Muscle of leg (tissue), 11 donors: Measurements from ENCODE around the gene ZNF683. TPM values are rescaled to one million over a fixed set of nuclear protein-coding genes. Genes with fewer than 3 reads are reported as not detected.
A peak's percentile ranks its signal among the peaks of the same experiment; 100 is the strongest.

Experiments used
- DNase-seq: peaks from one replicate; pipeline ENCODE4 v3.0.0; 2013
- H3K27ac ChIP-seq: one replicate; pipeline ENCODE4 v1.5.1; 2013; ENCODE audit warnings: mild to moderate bottlenecking, low read length, control low read depth
- H3K27me3 ChIP-seq: one replicate; pipeline ENCODE4 v1.6.1; 2013; ENCODE audit warnings: low read length; ENCODE audit not compliant: control insufficient read depth, insufficient read depth
- H3K36me3 ChIP-seq: one replicate; pipeline ENCODE4 v1.6.1; 2013; ENCODE audit warnings: low read length; ENCODE audit not compliant: control insufficient read depth, insufficient read depth
- H3K4me1 ChIP-seq: one replicate; pipeline ENCODE4 v1.6.1; 2013; ENCODE audit warnings: low read length; ENCODE audit not compliant: control insufficient read depth, insufficient read depth
- H3K4me3 ChIP-seq: one replicate; pipeline ENCODE4 v1.5.1; 2013; ENCODE audit warnings: low read length, control low read depth
- H3K9me3 ChIP-seq: replicated peaks from 2 replicates; pipeline ENCODE4 v1.6.1; 2013; ENCODE audit warnings: low read depth, low read length; ENCODE audit not compliant: control insufficient read depth
- WGBS: methylation state at CpG from one replicate; pipeline ENCODE4 v1.1.5; 2013; ENCODE audit warnings: missing lambda C conversion rate; ENCODE audit not compliant: insufficient coverage; 5-methylcytosine and 5-hydroxymethylcytosine counted together
- polyA plus RNA-seq, 8 donors: library from polyadenylated mRNA; unstranded; fragments of 120-200 nt; gene quantifications; one replicate each; pipeline versions ENCODE4 v1.2.1 to v1.2.3, GENCODE V29; 2013; ENCODE audit warnings: inconsistent platforms in 1 of 8, low replicate concordance in 1 of 8; ENCODE audit not compliant: insufficient read length in 8 of 8, insufficient read depth in 1 of 8
- total RNA-seq: library from RNA; stranded (reverse); fragments of 120-200 nt; gene quantifications from one replicate; pipeline ENCODE4 v1.2.4, GENCODE V29; 2013

Gene ZNF683
- total and polyA plus RNA-seq, 9 donors: not detected

DNA sequence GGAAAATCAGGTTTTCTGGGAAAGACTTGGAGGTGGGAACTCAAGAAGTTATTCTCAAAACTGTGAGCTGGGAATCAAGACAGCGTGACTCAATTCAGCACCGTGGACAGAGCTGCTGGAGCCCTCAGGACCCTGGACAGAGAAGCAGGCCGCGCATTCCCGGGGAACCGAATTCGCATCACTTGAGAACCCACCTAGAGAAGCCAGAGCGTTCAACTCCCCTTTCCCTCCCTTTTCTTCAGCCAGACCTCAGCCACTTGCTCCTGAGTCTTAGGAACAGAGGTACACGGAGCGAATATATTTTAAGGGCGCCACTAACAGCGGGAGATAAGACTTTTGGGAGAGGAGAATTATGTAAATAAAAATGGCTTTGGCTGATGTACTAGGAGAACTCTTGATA is 36.1 kb upstream of the ZNF683 start:
- H3K9me3 ChIP-seq: no peaks in the 10 kb centered on the region
- peak; percentile 87 for DNase-seq
- no peaks in the 10 kb centered on the region for H3K36me3 ChIP-seq
- no peaks in the 10 kb centered on the region for H3K4me1 ChIP-seq
- H3K27me3 ChIP-seq: peaks cover 52% of the 10 kb centered on the region
- no peak overlapping the region for H3K27ac ChIP-seq
- H3K4me3 ChIP-seq: no peak overlapping the region
- 0% methylated on average over 6 of the region's 12 CpGs for WGBS

DNA sequence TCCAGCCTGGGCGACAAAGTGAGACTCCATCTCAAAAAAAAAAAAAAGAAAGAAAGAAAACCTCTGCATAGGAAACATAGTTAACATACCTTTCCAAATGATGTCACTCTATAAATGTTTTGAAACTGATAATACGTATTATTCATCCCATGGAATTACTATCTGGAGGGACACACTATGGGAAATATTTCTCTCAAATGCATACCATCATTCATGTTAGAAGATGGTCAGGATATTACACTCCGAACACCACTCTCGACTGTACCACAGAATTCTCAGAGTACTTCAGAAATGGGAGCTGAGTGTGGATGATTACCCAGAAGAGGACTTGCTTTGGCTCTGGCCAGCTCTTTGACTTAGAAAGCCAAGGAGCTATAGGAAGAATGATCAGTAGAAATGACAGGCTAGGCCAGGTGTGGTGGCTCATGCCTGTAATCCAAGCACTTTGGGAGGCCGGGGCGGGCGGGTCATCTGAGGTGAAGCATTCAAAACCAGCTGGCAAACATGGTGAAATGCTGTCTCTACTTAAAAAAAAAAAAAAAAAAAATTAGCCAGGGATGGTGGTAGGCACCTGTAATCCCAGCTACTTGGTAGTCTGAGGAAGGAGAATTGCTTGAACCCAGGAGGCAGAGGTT is 32.8 kb upstream of the ZNF683 start:
- WGBS: no CpG with 5 or more reads among the region's 7 CpGs
- H3K27ac ChIP-seq: no peak overlapping the region
- no peaks in the 10 kb centered on the region for H3K4me1 ChIP-seq
- no peaks in the 10 kb centered on the region for H3K9me3 ChIP-seq
- H3K27me3 ChIP-seq: peaks cover 20% of the 10 kb centered on the region
- DNase-seq: no peak
- no peak overlapping the region for H3K4me3 ChIP-seq
- no peaks in the 10 kb centered on the region for H3K36me3 ChIP-seq

DNA sequence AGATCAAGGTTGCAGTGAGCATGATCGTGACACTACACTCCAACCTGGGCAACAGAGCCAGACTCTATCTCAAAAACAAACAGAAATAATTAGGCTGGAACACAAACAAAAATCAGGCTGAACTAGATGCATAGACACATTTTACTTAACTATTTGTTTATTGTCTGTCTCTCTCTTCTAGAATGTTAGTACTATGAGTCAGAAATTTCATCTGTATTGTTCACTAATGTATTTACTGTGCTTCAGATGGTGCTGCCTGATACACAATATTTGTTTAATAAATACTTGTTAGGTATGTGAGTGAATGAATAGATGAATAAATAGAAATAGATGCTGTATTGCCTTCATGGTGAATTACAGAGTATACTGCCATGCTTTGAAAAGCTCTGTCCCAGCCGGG is 32.1 kb upstream of the ZNF683 start:
- Histone ChIP-seq H3K27ac (no peak overlapping the region), H3K27me3 (peaks cover 13% of the 10 kb centered on the region), H3K36me3 (no peaks in the 10 kb centered on the region), H3K4me3 (no peak overlapping the region), H3K4me1 (no peaks in the 10 kb centered on the region), H3K9me3 (no peaks in the 10 kb centered on the region)
- WGBS: 80% methylated on average over 1 of the region's 2 CpGs
- no peak for DNase-seq

DNA sequence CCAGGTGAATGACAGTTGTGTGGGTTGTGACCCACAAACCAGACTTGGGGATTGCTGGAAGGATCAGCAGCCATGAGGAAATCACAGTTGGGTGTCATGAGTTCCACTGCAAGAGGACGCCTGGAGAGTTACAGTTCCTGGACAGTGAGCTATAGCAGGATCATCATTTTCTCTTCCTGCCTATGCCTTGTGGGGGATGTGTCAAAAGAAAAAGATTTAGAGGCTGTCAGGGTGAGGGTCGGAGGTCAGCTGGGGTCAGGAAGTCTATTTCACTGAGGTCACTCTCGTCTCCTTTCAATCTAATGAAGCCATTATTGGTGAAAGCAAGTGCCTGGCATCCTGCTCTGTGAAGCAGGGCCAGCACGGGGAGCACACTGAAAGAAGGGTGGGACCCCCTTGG is 31.1 kb upstream of the ZNF683 start:
- Histone ChIP-seq H3K27me3 (peaks cover 4% of the 10 kb centered on the region), H3K27ac (no peak overlapping the region), H3K36me3 (no peaks in the 10 kb centered on the region), H3K4me3 (no peak overlapping the region), H3K4me1 (no peaks in the 10 kb centered on the region), H3K9me3 (no peaks in the 10 kb centered on the region)
- 6% methylated on average over 3 of the region's 4 CpGs for WGBS
- DNase-seq: no peak

DNA sequence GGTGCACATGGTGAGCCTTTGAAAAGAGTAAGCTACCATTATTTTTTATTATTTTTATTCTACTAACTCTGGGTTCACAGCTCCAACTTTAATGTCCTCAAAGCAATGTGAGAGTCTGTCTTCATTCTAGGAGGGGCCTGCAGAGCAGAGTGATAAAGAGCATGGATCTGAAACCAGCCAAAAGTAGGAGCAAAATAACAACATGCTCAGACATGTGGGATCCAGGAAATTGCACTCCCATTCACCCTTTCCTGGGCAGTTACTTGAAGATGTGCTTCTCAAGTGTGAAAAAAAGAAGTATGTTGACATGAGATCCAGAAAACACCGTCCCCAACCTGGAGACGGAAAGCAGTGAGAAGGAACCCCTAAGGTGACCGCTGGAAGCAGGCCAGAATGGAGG is 29.3 kb upstream of the ZNF683 start:
- WGBS: 70% methylated on average over 3 of the region's 3 CpGs
- Histone ChIP-seq H3K4me1 (no peaks in the 10 kb centered on the region), H3K9me3 (no peaks in the 10 kb centered on the region), H3K36me3 (no peaks in the 10 kb centered on the region), H3K27ac (no peak overlapping the region), H3K27me3 (peaks cover 4% of the 10 kb centered on the region), H3K4me3 (no peak overlapping the region)
- DNase-seq: no peak

DNA sequence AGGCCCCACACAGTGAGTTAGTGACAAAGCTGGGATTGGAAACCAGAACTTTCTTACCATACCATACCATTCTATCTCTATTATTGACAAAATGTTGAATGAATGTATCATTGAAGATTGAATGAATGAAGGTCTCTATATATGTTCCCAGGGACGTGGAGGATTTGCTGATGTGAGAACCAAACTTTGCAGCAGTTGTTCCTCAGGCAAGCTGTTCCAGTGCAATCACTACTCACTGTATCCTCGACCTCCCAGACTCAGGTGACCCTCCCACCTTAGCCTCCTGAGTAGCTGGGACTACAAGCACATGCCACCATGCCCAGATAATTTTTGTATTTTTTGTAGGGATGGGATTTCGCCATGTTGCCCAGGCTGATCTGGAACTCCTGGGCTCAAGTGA is 26.5 kb upstream of the ZNF683 start:
- no peaks in the 10 kb centered on the region for H3K9me3 ChIP-seq
- no peaks in the 10 kb centered on the region for H3K4me1 ChIP-seq
- H3K27me3 ChIP-seq: peaks cover 4% of the 10 kb centered on the region
- 100% methylated on average over 1 of the region's 3 CpGs for WGBS
- no peaks in the 10 kb centered on the region for H3K36me3 ChIP-seq
- DNase-seq: no peak
- H3K4me3 ChIP-seq: no peak overlapping the region
- H3K27ac ChIP-seq: no peak overlapping the region

DNA sequence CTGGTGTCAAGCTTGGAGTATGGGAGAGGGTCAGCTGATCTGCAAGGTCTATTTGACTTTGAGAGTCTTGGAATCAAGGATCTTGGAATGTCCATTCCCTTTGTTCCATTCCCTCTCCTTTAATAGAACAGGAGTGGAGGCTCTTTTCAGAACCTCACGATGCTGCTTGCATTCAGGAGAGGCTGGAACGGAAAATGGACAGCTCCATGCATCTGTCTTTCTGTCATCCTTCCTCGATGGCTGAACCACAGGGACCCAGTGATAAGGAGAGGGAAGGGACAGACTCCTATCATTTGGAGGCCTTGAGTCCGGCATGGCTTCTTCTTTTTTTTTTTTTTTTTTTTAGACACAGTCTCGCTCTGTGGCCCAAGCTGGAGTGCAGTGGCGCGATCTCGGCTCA is 23.2 kb upstream of the ZNF683 start:
- WGBS: 84% methylated on average over 4 of the region's 8 CpGs
- DNase-seq: no peak
- Histone ChIP-seq H3K36me3 (no peaks in the 10 kb centered on the region), H3K4me1 (no peaks in the 10 kb centered on the region), H3K4me3 (no peak overlapping the region), H3K27ac (no peak overlapping the region), H3K9me3 (no peaks in the 10 kb centered on the region), H3K27me3 (no peaks in the 10 kb centered on the region)

DNA sequence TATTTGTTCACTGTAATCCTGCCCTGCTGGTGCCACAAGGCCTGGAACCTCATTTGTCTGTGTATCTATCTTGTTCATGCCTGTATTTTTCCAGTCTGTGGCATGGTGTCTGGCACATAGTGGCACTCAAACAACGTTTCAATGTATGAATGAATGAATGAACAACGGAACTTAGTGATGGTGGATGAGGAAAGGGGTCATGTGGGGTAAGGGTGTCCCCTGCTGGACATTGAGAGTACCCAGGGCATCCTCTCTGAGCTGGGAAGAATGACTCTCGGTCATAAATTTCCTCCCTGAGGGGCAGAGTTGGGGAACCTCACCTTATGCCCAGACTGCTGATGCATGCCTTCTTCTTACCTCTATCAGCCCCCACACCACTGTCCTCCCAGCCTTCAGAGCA is 18.9 kb upstream of the ZNF683 start:
- H3K4me1 ChIP-seq: no peaks in the 10 kb centered on the region
- 13% methylated on average over 3 of the region's 3 CpGs for WGBS
- H3K27ac ChIP-seq: no peak overlapping the region
- peaks cover 2% of the 10 kb centered on the region for H3K27me3 ChIP-seq
- H3K36me3 ChIP-seq: no peaks in the 10 kb centered on the region
- no peak overlapping the region for H3K4me3 ChIP-seq
- no peak for DNase-seq
- H3K9me3 ChIP-seq: no peaks in the 10 kb centered on the region

DNA sequence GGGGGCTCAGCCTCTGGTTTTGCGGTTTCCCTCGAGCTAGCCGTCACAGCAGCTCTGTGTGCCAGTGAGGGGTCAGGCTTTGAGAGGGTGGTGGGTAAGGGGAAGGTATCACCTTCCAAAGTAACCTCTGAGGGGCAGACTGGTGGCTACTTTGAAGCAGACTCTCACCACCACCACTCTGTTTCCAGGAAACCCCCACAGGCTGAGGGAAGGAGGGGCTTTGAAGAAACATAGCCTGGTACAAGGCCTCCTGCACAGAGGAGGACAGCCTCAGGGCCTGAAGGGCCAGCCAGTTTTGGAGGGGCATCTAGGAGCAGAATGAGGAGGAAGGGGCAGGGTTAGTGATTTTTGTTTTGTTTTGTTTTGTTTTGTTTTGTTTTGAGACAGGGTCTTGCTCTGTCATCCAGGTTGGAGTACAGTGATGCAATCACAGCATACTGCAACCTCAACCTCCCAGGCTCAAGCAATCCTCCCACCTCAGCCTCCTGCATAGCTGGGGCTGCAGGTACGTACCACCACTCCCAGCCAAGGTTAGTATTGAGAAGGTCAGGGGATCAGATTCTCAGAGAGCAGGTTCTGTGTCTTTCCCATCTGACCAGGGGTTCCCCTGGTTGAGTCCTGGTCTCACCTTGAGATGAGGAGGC is 17.2 kb upstream of the ZNF683 start:
- no peak for DNase-seq
- Histone ChIP-seq H3K27me3 (peaks cover 2% of the 10 kb centered on the region), H3K27ac (no peak overlapping the region), H3K9me3 (no peaks in the 10 kb centered on the region), H3K4me3 (no peak overlapping the region), H3K36me3 (no peaks in the 10 kb centered on the region), H3K4me1 (no peaks in the 10 kb centered on the region)
- 90% methylated on average over 2 of the region's 4 CpGs for WGBS

DNA sequence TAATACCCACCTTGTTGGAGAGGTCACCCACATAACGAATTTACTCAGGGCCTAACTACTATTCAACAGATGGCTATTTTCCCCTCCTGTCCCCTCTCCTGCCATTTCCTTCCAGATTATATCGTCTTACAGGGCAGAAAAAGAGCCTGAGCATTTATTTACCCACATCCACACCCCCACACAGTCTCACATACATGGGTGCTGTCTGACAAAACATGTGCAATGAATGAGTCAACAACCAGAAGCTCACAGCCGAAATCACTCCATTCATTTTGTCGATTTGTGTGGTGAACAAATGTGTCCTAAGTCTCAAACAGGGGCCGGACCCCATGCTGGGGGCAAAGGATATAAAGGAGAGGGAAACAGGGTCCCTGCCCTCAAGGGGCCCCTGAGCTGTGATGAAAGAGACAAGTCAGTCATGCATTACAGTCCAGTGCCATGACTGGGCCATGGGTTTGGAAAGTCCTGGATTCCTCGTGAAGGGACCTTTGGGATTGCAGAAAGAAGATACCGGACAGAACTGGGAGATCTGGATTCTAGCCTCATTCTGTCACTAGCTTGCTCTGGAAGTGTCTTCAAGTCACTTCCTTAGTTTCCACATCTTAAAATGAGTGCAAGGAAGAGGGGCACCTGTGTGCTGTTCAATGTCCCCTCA is 16.4 kb upstream of the ZNF683 start:
- Histone ChIP-seq H3K4me1 (no peaks in the 10 kb centered on the region), H3K27me3 (peaks cover 4% of the 10 kb centered on the region), H3K9me3 (no peaks in the 10 kb centered on the region), H3K27ac (no peak overlapping the region), H3K36me3 (no peaks in the 10 kb centered on the region), H3K4me3 (no peak overlapping the region)
- WGBS: 71% methylated on average over 7 of the region's 7 CpGs
- no peak for DNase-seq
